Uterine smooth muscle cell (primary cell): ENCODE data around the gene STYXL2. TPM values are rescaled to one million over a fixed set of nuclear protein-coding genes. Genes with fewer than 3 reads are reported as not detected.

Source experiments
- total RNA-seq: library from RNA; depleted of rRNA; stranded (reverse); fragments of >200 nt; gene quantifications from 2 replicates; pipeline ENCODE4 v1.2.3, GENCODE V29; 2014

Gene STYXL2
- total RNA-seq, result not detected in 2 replicates

GRCh38 chr1:167093846-167094516 lies at the start of gene STYXL2:
STYXL2 (plus strand) TSS chr1:167094075; CDS start chr1:167094850, 775 bp downstream.

GRCh38 chr1:167090314-167090942 lies 3.4 kb upstream of the STYXL2 start, which contains the start of gene GPA33:
GPA33 (minus strand) TSS chr1:167090377; CDS start chr1:167090287, 90 bp downstream.

Other genes starting within 250 kb of the STYXL2 start
- gene TADA1, start 217.8 kb upstream of the STYXL2 start, total RNA-seq, result 13.9 and 17.7 TPM in 2 replicates
- 0.11 TPM in 1 of 2 replicates, not detected in the other for gene ILDR2, start 118.5 kb upstream of the STYXL2 start, total RNA-seq
- gene MAEL, start 104.8 kb upstream of the STYXL2 start, total RNA-seq, result not detected in 2 replicates
- gene GPA33, start 3.7 kb upstream of the STYXL2 start, total RNA-seq, result not detected in 2 replicates
- gene POU2F1, start 126.8 kb downstream of the STYXL2 start, total RNA-seq, result 4.6 and 5.3 TPM in 2 replicates